Tibial nerve (tissue), 4 donors: ENCODE data around the gene SERPINI2. TPM values are rescaled to one million over a fixed set of nuclear protein-coding genes. Genes with fewer than 3 reads are reported as not detected.
"Not testable (repeated sequence)": the region's sequence is repeated elsewhere in the genome, so short reads cannot be mapped to it uniquely, and the experiment has no call there.

Experiments used
- DNase-seq, 2 donors: peaks; one replicate each; pipeline ENCODE4 v3.0.0-alpha.2; 2019; ENCODE audit warnings: low spot score in 2 of 2
- H3K27ac ChIP-seq, 4 donors: fragments of 200-600 bp; sonication (generic) in 3 of 4; one replicate each; pipeline ENCODE4 v1.5.1; 2017 to 2019; ENCODE audit warnings: mild to moderate bottlenecking in 1 of 4
- H3K27me3 ChIP-seq, 2 donors: fragments of 200-600 bp; sonication (generic) in 1 of 2; one replicate each; pipeline versions ENCODE4 v1.5.1 to v1.6.0; 2017 to 2019
- H3K36me3 ChIP-seq, 3 donors: fragments of 200-600 bp; sonication (generic); one replicate each; pipeline ENCODE4 v1.5.1; 2018 to 2019
- H3K4me1 ChIP-seq, 4 donors: fragments of 200-600 bp; sonication (generic) in 3 of 4; one replicate each; pipeline ENCODE4 v1.5.1; 2017 to 2019
- H3K4me3 ChIP-seq, 4 donors: fragments of 200-600 bp; sonication (generic) in 3 of 4; one replicate each; pipeline ENCODE4 v1.5.1; 2017 to 2019; ENCODE audit warnings: mild to moderate bottlenecking in 1 of 4, moderate library complexity in 1 of 4
- H3K9me3 ChIP-seq, 4 donors: fragments of 200-600 bp; sonication (generic) in 3 of 4; one replicate each; pipeline ENCODE4 v1.5.1; 2017 to 2019
- EP300 ChIP-seq, 2 donors: sonication (generic); formaldehyde crosslinking; IDR thresholded peaks; one replicate each; pipeline ENCODE4 v1.6.1; 2017; ENCODE audit warnings: antibody characterized with exemption in 2 of 2, mild to moderate bottlenecking in 1 of 2
- POLR2A ChIP-seq, 2 donors: fragments of 450-650 bp; IDR thresholded peaks; one replicate each; pipeline ENCODE4 v1.6.1; 2017; ENCODE audit warnings: antibody characterized with exemption in 2 of 2, mild to moderate bottlenecking in 2 of 2, moderate library complexity in 2 of 2
- WGBS, 2 donors: methylation state at CpG; one replicate each; pipeline ENCODE4 v1.1.5; 2018; 5-methylcytosine and 5-hydroxymethylcytosine counted together
- total RNA-seq, 4 donors: library from RNA; depleted of rRNA; stranded (reverse); fragments of >200 nt; gene quantifications; one replicate each; pipeline ENCODE4 v1.1.0, GENCODE V29; 2016
- TF ChIP-seq, protein P1 (sequence below), 5 experiments: fragments of 200-600 bp in 3 of 5; fragments of 450-650 bp in 2 of 5; sonication (generic) in 3 of 5; IDR thresholded peaks; one replicate each; pipeline ENCODE4 v1.5.1; 2016 to 2019; ENCODE audit warnings: antibody characterized with exemption in 5 of 5, mild to moderate bottlenecking in 3 of 5, moderate library complexity in 2 of 5

The SERPINI2 gene
- total RNA-seq, 4 donors from 2014 or later = not detected

DNA sequence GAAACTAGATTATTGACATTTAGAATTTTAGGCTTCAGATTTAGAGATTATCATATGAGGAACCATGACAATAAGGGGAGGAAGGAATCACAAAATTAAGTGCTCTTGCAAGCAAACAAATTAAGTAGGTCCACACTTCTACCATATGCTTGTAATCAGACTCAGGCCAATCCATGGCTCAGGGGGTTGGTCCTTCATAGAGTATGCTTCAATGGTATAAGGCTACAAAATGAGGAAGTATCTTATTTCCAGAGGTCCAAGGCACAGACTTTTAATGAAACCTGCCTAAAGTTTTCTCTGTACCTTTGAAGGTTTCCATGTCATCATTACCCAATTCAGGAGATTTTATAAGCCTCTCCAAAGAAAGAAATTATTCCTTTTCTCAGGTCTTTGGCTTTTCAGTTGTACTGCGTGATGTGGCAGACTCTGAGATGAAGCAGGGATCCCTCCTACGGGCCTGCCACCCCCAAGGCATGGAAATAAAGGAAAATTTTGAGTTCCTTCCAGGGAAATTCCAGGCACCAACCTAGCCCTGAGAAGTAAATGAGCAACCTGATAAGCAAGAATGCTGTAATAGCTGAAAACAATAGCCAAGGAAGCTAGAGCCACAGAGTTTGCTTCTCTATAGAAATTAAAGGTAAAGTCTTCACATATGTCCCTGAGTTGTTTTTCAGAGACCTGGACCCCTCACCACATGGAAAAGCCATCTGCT lies 36.3 kb downstream of the SERPINI2 start:
- Histone ChIP-seq H3K27ac (no peak overlapping the region), H3K4me3 (no peak overlapping the region), H3K4me1 (no peaks in the 10 kb centered on the region), H3K27me3 (no peaks in the 10 kb centered on the region), H3K36me3 (no peaks in the 10 kb centered on the region), H3K9me3 (no peaks in the 10 kb centered on the region)
- WGBS, 2 donors = 76 to 81% methylated on average over 2 of the region's 2 CpGs
- TF ChIP-seq POLR2A (IDR thresholded peaks at IDR 0.05) = no peak
- TF ChIP-seq, protein P1, sequence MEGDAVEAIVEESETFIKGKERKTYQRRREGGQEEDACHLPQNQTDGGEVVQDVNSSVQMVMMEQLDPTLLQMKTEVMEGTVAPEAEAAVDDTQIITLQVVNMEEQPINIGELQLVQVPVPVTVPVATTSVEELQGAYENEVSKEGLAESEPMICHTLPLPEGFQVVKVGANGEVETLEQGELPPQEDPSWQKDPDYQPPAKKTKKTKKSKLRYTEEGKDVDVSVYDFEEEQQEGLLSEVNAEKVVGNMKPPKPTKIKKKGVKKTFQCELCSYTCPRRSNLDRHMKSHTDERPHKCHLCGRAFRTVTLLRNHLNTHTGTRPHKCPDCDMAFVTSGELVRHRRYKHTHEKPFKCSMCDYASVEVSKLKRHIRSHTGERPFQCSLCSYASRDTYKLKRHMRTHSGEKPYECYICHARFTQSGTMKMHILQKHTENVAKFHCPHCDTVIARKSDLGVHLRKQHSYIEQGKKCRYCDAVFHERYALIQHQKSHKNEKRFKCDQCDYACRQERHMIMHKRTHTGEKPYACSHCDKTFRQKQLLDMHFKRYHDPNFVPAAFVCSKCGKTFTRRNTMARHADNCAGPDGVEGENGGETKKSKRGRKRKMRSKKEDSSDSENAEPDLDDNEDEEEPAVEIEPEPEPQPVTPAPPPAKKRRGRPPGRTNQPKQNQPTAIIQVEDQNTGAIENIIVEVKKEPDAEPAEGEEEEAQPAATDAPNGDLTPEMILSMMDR (IDR thresholded peaks at IDR 0.05) = no peak
- TF ChIP-seq EP300 (IDR thresholded peaks at IDR 0.05) = no peak
- DNase-seq = no peak

GRCh38 chr3:167426962-167427361 lies 46.9 kb downstream of the SERPINI2 start:
- not testable (repeated sequence) for H3K36me3 ChIP-seq, DNase-seq, H3K27me3 ChIP-seq, H3K4me1 ChIP-seq, H3K27ac ChIP-seq, H3K4me3 ChIP-seq
- peaks cover 0 to 17% (median 0%) of the 10 kb centered on the region in 4 donors for H3K9me3 ChIP-seq
- 93 to 95% methylated on average over 3 of the region's 3 CpGs for WGBS, 2 donors

- H3K36me3 ChIP-seq, H3K27me3 ChIP-seq, H3K4me3 ChIP-seq, DNase-seq, H3K27ac ChIP-seq, H3K4me1 ChIP-seq: not testable (repeated sequence)
- peaks cover 0 to 15% (median 0%) of the 10 kb centered on the region in 4 donors for H3K9me3 ChIP-seq
- 86 to 89% methylated on average over 4 of the region's 4 CpGs for WGBS, 2 donors
Observed at GRCh38 chr3:167422396-167422795, 51.4 kb downstream of the SERPINI2 start.

- TF ChIP-seq, protein P1 (IDR thresholded peaks at IDR 0.05) = no peak
- TF ChIP-seq POLR2A (IDR thresholded peaks at IDR 0.05) (no peak), EP300 (IDR thresholded peaks at IDR 0.05) (no peak)
- 56 to 67% methylated on average over 1 of the region's 1 CpG for WGBS, 2 donors
- no peaks in the 10 kb centered on the region for H3K36me3 ChIP-seq
- H3K4me1 ChIP-seq = no peaks in the 10 kb centered on the region
- no peaks in the 10 kb centered on the region for H3K9me3 ChIP-seq
- no peaks in the 10 kb centered on the region for H3K27me3 ChIP-seq
- no peak overlapping the region for H3K4me3 ChIP-seq
- H3K27ac ChIP-seq = no peak overlapping the region
- DNase-seq = no peak
Observed at GRCh38 chr3:167409611-167410010, 64.2 kb downstream of the SERPINI2 start.

- TF ChIP-seq POLR2A (IDR thresholded peaks at IDR 0.05) (no peak), EP300 (IDR thresholded peaks at IDR 0.05) (no peak)
- TF ChIP-seq, protein P1 (IDR thresholded peaks at IDR 0.05) = peak in 2 of 5 experiments; percentile 23 to 34
- no peak for DNase-seq
- Histone ChIP-seq H3K27me3 (no peaks in the 10 kb centered on the region), H3K9me3 (no peaks in the 10 kb centered on the region), H3K36me3 (no peaks in the 10 kb centered on the region), H3K27ac (no peak overlapping the region), H3K4me3 (no peak overlapping the region), H3K4me1 (no peaks in the 10 kb centered on the region)
- WGBS, 2 donors = 69 to 71% methylated on average over 3 of the region's 3 CpGs
Observed at GRCh38 chr3:167406876-167407492, 66.9 kb downstream of the SERPINI2 start.

- WGBS, 2 donors = 30 to 33% methylated on average over 1 of the region's 1 CpG
- Histone ChIP-seq H3K4me3 (no peak overlapping the region), H3K4me1 (no peaks in the 10 kb centered on the region), H3K27me3 (no peaks in the 10 kb centered on the region), H3K36me3 (no peaks in the 10 kb centered on the region), H3K27ac (no peak overlapping the region), H3K9me3 (no peaks in the 10 kb centered on the region)
- TF ChIP-seq POLR2A (IDR thresholded peaks at IDR 0.05) (no peak), EP300 (IDR thresholded peaks at IDR 0.05) (no peak)
- TF ChIP-seq, protein P1 (IDR thresholded peaks at IDR 0.05) = no peak
- no peak for DNase-seq
Observed at GRCh38 chr3:167397826-167398225, 76.0 kb downstream of the SERPINI2 start.
